ENCODE results near the gene PSME1.

PSME1 gene

GRCh38 chr14:24122416-24122815, 13.6 kb upstream of the PSME1 start:
- H3K4me3 ChIP-seq (ENCODE audit: severe bottlenecking), result no peak overlapping the region
- no peak overlapping the region for H3K27ac ChIP-seq (ENCODE audit: poor library complexity, severe bottlenecking)
- no peaks in the 10 kb centered on the region for H3K9me3 ChIP-seq (ENCODE audit: severe bottlenecking)
- TF ChIP-seq CTCF (IDR thresholded peaks at IDR 0.05; ENCODE audit: poor library complexity, severe bottlenecking), result no peak
- no peaks in the 10 kb centered on the region for H3K27me3 ChIP-seq (ENCODE audit: insufficient read depth, poor library complexity, severe bottlenecking)
- ATAC-seq (ENCODE audit: low read depth), result no peak
- no peak for DNase-seq (ENCODE audit: low spot score)
- no peaks in the 10 kb centered on the region for H3K4me1 ChIP-seq (ENCODE audit: insufficient read depth, poor library complexity, severe bottlenecking)
- peaks cover 38% of the 10 kb centered on the region for H3K36me3 ChIP-seq (ENCODE audit: low read depth)

- Histone ChIP-seq H3K27ac (ENCODE audit: poor library complexity, severe bottlenecking) (no peak overlapping the region), H3K4me3 (ENCODE audit: severe bottlenecking) (no peak overlapping the region), H3K9me3 (ENCODE audit: severe bottlenecking) (no peaks in the 10 kb centered on the region), H3K36me3 (ENCODE audit: low read depth) (peaks cover 34% of the 10 kb centered on the region), H3K27me3 (ENCODE audit: insufficient read depth, poor library complexity, severe bottlenecking) (no peaks in the 10 kb centered on the region), H3K4me1 (ENCODE audit: insufficient read depth, poor library complexity, severe bottlenecking) (no peaks in the 10 kb centered on the region)
- TF ChIP-seq CTCF (IDR thresholded peaks at IDR 0.05; ENCODE audit: poor library complexity, severe bottlenecking), result no peak
- DNase-seq (ENCODE audit: low spot score) (no peak), ATAC-seq (ENCODE audit: low read depth) (no peak)
Measured at GRCh38 chr14:24122898-24123297, 13.1 kb upstream of the PSME1 start.

- ATAC-seq (ENCODE audit: low read depth) (peak; percentile 26; the same call in 1 of the 3 replicates), DNase-seq (ENCODE audit: low spot score) (no peak)
- no peak for TF ChIP-seq CTCF (IDR thresholded peaks at IDR 0.05; ENCODE audit: poor library complexity, severe bottlenecking)
- no peaks in the 10 kb centered on the region for H3K9me3 ChIP-seq (ENCODE audit: severe bottlenecking)
- no peak overlapping the region for H3K4me3 ChIP-seq (ENCODE audit: severe bottlenecking)
- H3K27ac ChIP-seq (ENCODE audit: poor library complexity, severe bottlenecking), result no peak overlapping the region
- H3K4me1 ChIP-seq (ENCODE audit: insufficient read depth, poor library complexity, severe bottlenecking), result no peaks in the 10 kb centered on the region
- peaks cover 25% of the 10 kb centered on the region for H3K36me3 ChIP-seq (ENCODE audit: low read depth)
- H3K27me3 ChIP-seq (ENCODE audit: insufficient read depth, poor library complexity, severe bottlenecking), result no peaks in the 10 kb centered on the region
Measured at GRCh38 chr14:24123424-24124417, 12.3 kb upstream of the PSME1 start.

GRCh38 chr14:24126939-24127338, 9.1 kb upstream of the PSME1 start:
- no peak overlapping the region for H3K27ac ChIP-seq (ENCODE audit: poor library complexity, severe bottlenecking)
- H3K36me3 ChIP-seq (ENCODE audit: low read depth), result no peaks in the 10 kb centered on the region
- H3K4me3 ChIP-seq (ENCODE audit: severe bottlenecking), result no peak overlapping the region
- H3K9me3 ChIP-seq (ENCODE audit: severe bottlenecking), result no peaks in the 10 kb centered on the region
- DNase-seq (ENCODE audit: low spot score), result no peak
- ATAC-seq (ENCODE audit: low read depth), result no peak
- TF ChIP-seq CTCF (IDR thresholded peaks at IDR 0.05; ENCODE audit: poor library complexity, severe bottlenecking), result no peak
- no peaks in the 10 kb centered on the region for H3K27me3 ChIP-seq (ENCODE audit: insufficient read depth, poor library complexity, severe bottlenecking)
- H3K4me1 ChIP-seq (ENCODE audit: insufficient read depth, poor library complexity, severe bottlenecking), result no peaks in the 10 kb centered on the region

- H3K4me3 ChIP-seq (ENCODE audit: severe bottlenecking), result no peak overlapping the region
- no peaks in the 10 kb centered on the region for H3K9me3 ChIP-seq (ENCODE audit: severe bottlenecking)
- peaks cover 5% of the 10 kb centered on the region for H3K4me1 ChIP-seq (ENCODE audit: insufficient read depth, poor library complexity, severe bottlenecking)
- H3K27ac ChIP-seq (ENCODE audit: poor library complexity, severe bottlenecking), result no peak overlapping the region
- TF ChIP-seq CTCF (IDR thresholded peaks at IDR 0.05; ENCODE audit: poor library complexity, severe bottlenecking), result no peak
- H3K36me3 ChIP-seq (ENCODE audit: low read depth), result no peaks in the 10 kb centered on the region
- ATAC-seq (ENCODE audit: low read depth) (no peak), DNase-seq (ENCODE audit: low spot score) (no peak)
- H3K27me3 ChIP-seq (ENCODE audit: insufficient read depth, poor library complexity, severe bottlenecking), result no peaks in the 10 kb centered on the region
Measured at GRCh38 chr14:24127673-24128072, 8.3 kb upstream of the PSME1 start.

All from RWPE2 (cell line).